Naive thymus-derived CD8-positive, alpha-beta T cell (primary cell): ENCODE data around the gene ILKAP. TPM values are rescaled to one million over a fixed set of nuclear protein-coding genes. Genes with fewer than 3 reads are reported as not detected.
A peak's percentile ranks its signal among the peaks of the same experiment; 100 is the strongest.

Experiments used
- ATAC-seq, 2 donors: fragments of 150-1000 bp; cut with Tn5 transposase in 1 of 2; sonication (Bioruptor Pico), chemical (Tn5 transposase) in 1 of 2; 1 replicate in 1 of 2; 2 replicates in 1 of 2; pipeline ENCODE4 v1.10.0; 2021; ENCODE audit warnings: mild to moderate bottlenecking in 2 of 2, moderate library complexity in 2 of 2
- POLR2A ChIA-PET: fragments of 350-600 bp; sonication (Branson Sonifier 250); formaldehyde crosslinking; loops from one replicate; lab custom pipeline; 2021; ENCODE audit warnings: antibody characterized with exemption; lab: Charles Lee
- DNase-seq, 10 donors: peaks; one replicate each; pipeline versions ENCODE4 v3.0.0 to v3.0.0-alpha.2; 2020 to 2022
- H3K27ac Mint-ChIP-seq, 10 donors: one replicate each; pipeline ENCODE4 v1.8.0; 2020 to 2022; ENCODE audit warnings: mild to moderate bottlenecking in 10 of 10, mixed read lengths in 10 of 10, moderate library complexity in 4 of 10, inconsistent platforms in 1 of 10
- H3K27me3 Mint-ChIP-seq, 5 donors: one replicate each; pipeline ENCODE4 v1.8.0; 2021 to 2022; ENCODE audit warnings: mixed read lengths in 5 of 5
- H3K36me3 Mint-ChIP-seq, 3 donors: one replicate each; pipeline ENCODE4 v1.8.0; 2020 to 2022; ENCODE audit warnings: mixed read lengths in 3 of 3, mild to moderate bottlenecking in 2 of 3, inconsistent platforms in 1 of 3
- H3K4me1 Mint-ChIP-seq, 4 donors: one replicate each; pipeline ENCODE4 v1.8.0; 2021 to 2022; ENCODE audit warnings: mixed read lengths in 4 of 4
- H3K4me3 Mint-ChIP-seq, 10 donors: one replicate each; pipeline ENCODE4 v1.8.0; 2020 to 2022; ENCODE audit warnings: mild to moderate bottlenecking in 10 of 10, mixed read lengths in 10 of 10, moderate library complexity in 6 of 10, inconsistent platforms in 1 of 10
- H3K9me3 Mint-ChIP-seq, 9 donors: one replicate each; pipeline ENCODE4 v1.8.0; 2020 to 2022; ENCODE audit warnings: mixed read lengths in 9 of 9, mild to moderate bottlenecking in 3 of 9, inconsistent platforms in 1 of 9, moderate library complexity in 1 of 9
- polyA plus RNA-seq, 3 donors: library from polyadenylated mRNA; unstranded; fragments of 300-500 nt; fragmentation: Illumina TruSeq; gene quantifications; one replicate each; pipeline ENCODE4 v1.2.3, GENCODE V29; 2021
- total RNA-seq, 8 experiments: library from RNA in 2 of 8; stranded (reverse) in 2 of 8; gene quantifications; one replicate each; pipeline ENCODE4 v1.2.3 and lab custom pipeline; 2021 to 2026

The ILKAP gene
- total and polyA plus RNA-seq, 5 experiments from 2014 or later, result 39.1 to 100 (median 42.1) TPM

DNA sequence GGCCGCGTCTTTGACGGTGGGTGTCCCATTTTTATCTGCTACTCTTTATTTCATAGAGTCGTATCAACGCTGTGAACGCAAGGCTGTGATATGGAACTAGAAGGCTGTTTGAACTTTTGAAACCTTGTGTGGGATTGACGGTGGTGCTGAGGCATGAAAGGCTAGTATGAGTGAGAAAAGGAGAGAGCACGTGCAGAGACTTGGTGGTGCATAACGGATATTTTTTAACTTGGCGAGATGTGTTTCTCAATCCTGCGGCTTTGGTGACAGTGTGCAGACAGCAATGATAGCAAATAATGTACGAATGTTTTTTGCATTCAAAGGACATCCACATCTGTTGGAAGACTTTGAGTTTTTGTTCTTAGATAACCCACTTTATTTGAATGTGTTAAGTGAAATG lies 30.1 kb upstream of the ILKAP start:
- H3K36me3 Mint-ChIP-seq, result no peaks in the 10 kb centered on the region
- H3K4me1 Mint-ChIP-seq, result peaks cover 25 to 46% (median 41%) of the 10 kb centered on the region in 4 donors
- H3K4me3 Mint-ChIP-seq, result peak overlapping the region in 9 of 10 donors; percentile 46 to 68 (median 61)
- peaks cover 0 to 2% (median 0%) of the 10 kb centered on the region in 9 donors for H3K9me3 Mint-ChIP-seq
- peaks cover 11 to 34% (median 16%) of the 10 kb centered on the region in 5 donors for H3K27me3 Mint-ChIP-seq
- ATAC-seq (no peak), DNase-seq (no peak)
- POLR2A ChIA-PET, result interaction anchor here (0.5 kb wide), 1 partner anchor 98 kb away, joined by 3 read pairs; no protein-coding TSS in a partner anchor
- peak overlapping the region in 1 of 10 donors; percentile 22 for H3K27ac Mint-ChIP-seq

DNA sequence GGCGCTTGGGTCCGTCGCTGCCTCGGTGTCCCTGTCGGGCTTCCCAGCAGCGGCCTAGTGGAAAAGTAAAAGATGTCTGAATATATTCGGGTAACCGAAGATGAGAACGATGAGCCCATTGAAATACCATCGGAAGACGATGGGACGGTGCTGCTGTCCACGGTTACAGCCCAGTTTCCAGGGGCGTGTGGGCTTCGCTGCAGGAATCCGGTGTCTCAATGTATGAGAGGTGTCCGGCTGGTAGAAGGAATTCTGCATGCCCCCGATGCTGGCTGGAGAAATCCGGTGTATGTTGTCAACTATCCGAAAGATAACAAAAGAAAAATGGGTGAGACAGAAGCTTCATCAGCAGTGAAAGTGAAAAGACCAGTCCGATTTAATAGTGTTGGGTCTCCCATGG lies 28.3 kb upstream of the ILKAP start:
- H3K27ac Mint-ChIP-seq, result peak overlapping the region in 6 of 10 donors; percentile 6 to 91 (median 44)

DNA sequence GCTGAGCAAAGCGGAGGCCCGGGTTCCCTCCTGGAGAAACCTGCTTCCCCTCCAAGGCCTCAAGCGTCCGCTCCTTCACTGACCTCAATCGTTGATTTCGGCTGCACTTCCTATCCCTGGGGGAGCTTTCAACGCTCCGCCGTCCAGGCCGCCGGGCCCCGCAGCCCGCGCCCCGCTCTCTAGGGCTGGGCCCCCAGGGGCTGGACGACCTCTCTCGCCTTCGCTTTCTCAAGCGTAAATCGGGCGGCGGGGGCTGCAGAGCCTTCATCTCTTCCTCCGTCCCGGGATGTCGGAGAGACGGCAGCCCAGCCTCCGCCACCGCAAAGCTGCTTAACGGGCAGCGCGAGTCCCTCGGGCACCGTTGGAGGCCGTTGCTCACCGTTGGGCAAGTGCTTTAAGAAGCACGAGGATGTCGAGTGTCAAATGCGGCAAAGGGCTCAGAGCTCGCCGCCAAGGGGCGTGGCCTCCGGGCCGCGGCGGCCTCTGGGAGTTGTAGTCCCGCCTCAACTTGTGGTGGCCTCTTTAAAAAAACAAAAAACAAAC lies 27.8 kb upstream of the ILKAP start:
- peaks cover 29 to 58% (median 42%) of the 10 kb centered on the region in 4 donors for H3K4me1 Mint-ChIP-seq
- H3K27ac Mint-ChIP-seq, result peak overlapping the region in 7 of 10 donors; percentile 6 to 91 (median 65)
- DNase-seq (peak; percentile 65 to 87 (median 77)), ATAC-seq (peak; percentile 91)
- H3K36me3 Mint-ChIP-seq, result peaks cover 0 to 6% (median 3%) of the 10 kb centered on the region in 3 donors
- H3K4me3 Mint-ChIP-seq, result peak overlapping the region; percentile 68 to 93 (median 90)
- peaks cover 10 to 17% (median 14%) of the 10 kb centered on the region in 5 donors for H3K27me3 Mint-ChIP-seq
- POLR2A ChIA-PET, result interaction anchor here (0.5 to 1.5 kb wide), 4 partner anchors 28 to 549 kb away, joined by 3 to 17 read pairs (median 5); partner anchors contain the start of genes ILKAP and SCLY
- H3K9me3 Mint-ChIP-seq, result peaks cover 0 to 2% (median 0%) of the 10 kb centered on the region in 9 donors

More for the DNA sequence above, 28.3 kb upstream of the ILKAP start:
- Mint-ChIP-seq H3K4me3 (peak overlapping the region; percentile 65 to 93 (median 88)), H3K9me3 (peaks cover 0 to 2% (median 0%) of the 10 kb centered on the region in 9 donors), H3K4me1 (peaks cover 29 to 58% (median 42%) of the 10 kb centered on the region in 4 donors), H3K27me3 (peaks cover 11 to 19% (median 14%) of the 10 kb centered on the region in 5 donors), H3K36me3 (peaks cover 0 to 5% (median 3%) of the 10 kb centered on the region in 3 donors)
- POLR2A ChIA-PET, result interaction anchor here (1.5 kb wide), 1 partner anchor 29 kb away, joined by 17 read pairs; the partner anchor contains the start of gene ILKAP
- ATAC-seq, result no peak
- DNase-seq, result no peak

DNA sequence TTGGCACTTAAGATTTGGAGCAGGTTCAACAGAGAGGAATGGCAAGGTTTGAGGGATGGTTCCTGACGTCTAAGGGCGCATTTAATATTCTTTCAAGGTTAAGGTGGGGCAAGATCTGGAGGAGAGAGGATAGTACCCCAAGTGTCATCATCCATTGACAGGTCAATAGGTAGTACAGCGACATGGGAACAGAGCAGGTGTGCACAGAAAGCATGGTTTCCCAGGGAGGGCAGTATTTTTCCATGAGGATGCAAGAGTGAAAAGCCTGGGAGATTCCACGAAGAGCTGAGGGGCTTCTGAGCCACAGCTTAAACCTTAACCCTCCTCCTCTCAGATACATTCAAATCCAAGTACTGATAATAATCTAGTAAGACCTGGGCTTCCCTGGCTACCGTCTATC lies 27.2 kb upstream of the ILKAP start:
- DNase-seq (no peak), ATAC-seq (no peak)
- Mint-ChIP-seq H3K4me3 (peak overlapping the region; percentile 68 to 93 (median 90)), H3K27me3 (peaks cover 4 to 10% (median 8%) of the 10 kb centered on the region in 5 donors), H3K36me3 (peaks cover 0 to 6% (median 3%) of the 10 kb centered on the region in 3 donors), H3K4me1 (peaks cover 27 to 58% (median 42%) of the 10 kb centered on the region in 4 donors), H3K27ac (peak overlapping the region in 2 of 10 donors; percentile 40 to 52), H3K9me3 (peaks cover 0 to 2% (median 0%) of the 10 kb centered on the region in 9 donors)
- POLR2A ChIA-PET, result interaction anchor here (0.7 to 1.5 kb wide), 3 partner anchors 28 to 549 kb away, joined by 3 to 17 read pairs (median 7); partner anchors contain the start of gene ILKAP

DNA sequence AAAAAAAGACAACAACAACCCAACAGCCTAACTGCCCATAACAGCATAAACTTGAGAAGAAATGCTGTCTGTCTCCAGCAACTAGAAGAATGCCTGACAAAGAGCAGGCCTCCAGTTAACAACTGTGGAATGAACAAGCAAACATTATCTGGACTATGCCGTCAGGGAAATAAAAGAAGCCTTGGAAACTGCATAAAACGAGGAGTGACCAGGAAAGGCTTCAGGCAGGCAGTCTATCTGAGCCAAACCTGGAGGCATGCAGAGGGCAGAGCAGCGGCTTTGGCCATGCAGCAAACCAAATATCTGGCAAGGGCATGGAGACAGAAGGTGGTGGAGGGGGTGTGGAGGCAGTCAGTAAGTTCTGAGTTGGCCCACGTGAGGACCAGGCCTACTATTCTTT lies 25.2 kb upstream of the ILKAP start:
- ATAC-seq (no peak), DNase-seq (no peak)
- H3K27me3 Mint-ChIP-seq, result peaks cover 0 to 2% (median 0%) of the 10 kb centered on the region in 5 donors
- H3K27ac Mint-ChIP-seq, result peak overlapping the region in 1 of 10 donors; percentile 17
- H3K4me1 Mint-ChIP-seq, result peaks cover 21 to 56% (median 33%) of the 10 kb centered on the region in 4 donors
- POLR2A ChIA-PET, result no interaction called here
- H3K9me3 Mint-ChIP-seq, result peaks cover 0 to 2% (median 0%) of the 10 kb centered on the region in 9 donors
- peak overlapping the region in 1 of 10 donors; percentile 39 for H3K4me3 Mint-ChIP-seq
- peaks cover 0 to 15% (median 3%) of the 10 kb centered on the region in 3 donors for H3K36me3 Mint-ChIP-seq

DNA sequence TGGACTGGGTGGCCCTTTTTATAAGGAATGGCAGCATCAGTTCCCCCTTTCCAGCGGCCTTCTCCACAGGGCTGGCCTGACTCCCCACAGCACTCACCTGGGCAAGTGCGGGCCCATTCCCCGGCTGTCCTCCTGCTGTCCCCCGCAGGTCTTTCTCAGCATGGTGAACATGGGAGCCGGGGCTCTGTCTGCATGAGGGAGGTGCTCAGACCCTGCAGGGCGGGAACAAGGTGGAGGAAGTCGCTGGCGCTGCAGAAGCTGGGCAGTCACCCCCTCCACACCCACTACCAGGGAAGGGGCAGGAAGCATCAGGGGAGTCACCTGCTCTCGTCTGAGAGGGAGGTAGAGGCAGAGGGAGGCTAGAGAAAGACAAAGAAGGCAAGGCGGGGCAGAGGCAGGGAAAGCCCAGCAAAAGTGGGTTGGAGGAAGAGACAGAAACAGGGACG lies 24.1 kb upstream of the ILKAP start:
- DNase-seq (no peak), ATAC-seq (no peak)
- Mint-ChIP-seq H3K27ac (peak overlapping the region in 2 of 10 donors; percentile 53 to 73), H3K9me3 (peaks cover 0 to 2% (median 0%) of the 10 kb centered on the region in 9 donors), H3K4me3 (peak overlapping the region in 1 of 10 donors; percentile 15), H3K4me1 (peaks cover 19 to 50% (median 32%) of the 10 kb centered on the region in 4 donors), H3K36me3 (peaks cover 0 to 15% (median 3%) of the 10 kb centered on the region in 3 donors), H3K27me3 (peaks cover 0 to 2% (median 0%) of the 10 kb centered on the region in 5 donors)
- POLR2A ChIA-PET, result no interaction called here

DNA sequence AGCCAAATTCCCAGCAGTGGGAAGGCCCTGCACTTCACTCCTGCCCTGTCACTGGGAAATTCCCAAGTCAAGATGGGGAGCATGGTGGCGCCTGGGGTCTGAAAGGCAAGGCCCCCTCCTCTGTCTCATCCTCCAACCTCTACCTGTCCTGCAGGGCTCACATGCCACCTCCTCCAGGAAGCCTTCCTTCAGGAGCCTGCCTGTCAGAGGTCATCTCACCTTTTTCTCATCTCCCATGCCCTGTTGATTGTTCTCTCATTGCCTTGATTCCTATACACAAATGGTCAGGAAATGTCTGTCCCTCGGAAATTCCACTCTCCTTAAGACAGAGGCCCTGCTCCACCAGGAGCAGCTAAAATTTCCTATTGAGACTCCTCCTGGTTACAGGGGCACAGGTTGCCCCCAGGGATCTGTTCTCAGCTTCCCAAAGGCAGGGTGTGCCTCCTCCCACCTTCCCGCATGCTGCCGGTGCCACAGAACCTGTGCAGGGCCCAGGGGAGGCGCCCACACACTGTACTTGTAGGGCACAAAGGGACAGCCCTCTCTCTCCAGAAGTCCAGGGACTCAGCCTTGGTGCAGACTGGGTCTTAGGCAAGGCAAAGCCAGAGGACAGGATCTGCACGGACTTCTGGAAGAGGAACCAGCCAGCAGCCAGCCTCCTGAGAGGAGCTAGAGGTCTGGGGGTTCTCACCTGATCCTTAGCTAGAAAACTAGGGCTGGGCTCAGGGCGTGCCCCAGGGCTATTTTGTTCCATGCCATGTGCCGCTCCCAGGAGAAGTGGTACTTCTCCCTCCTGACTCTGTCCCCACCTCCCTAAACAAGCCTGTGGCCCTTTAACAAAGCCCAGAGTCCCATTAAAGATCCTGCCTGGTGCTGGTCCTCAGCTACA lies 23.4 kb upstream of the ILKAP start:
- Mint-ChIP-seq H3K27me3 (no peaks in the 10 kb centered on the region), H3K9me3 (peaks cover 0 to under 1% (median 0%) of the 10 kb centered on the region in 9 donors), H3K27ac (no peak overlapping the region), H3K4me3 (no peak overlapping the region), H3K36me3 (peaks cover 0 to 15% (median 3%) of the 10 kb centered on the region in 3 donors), H3K4me1 (peaks cover 17 to 43% (median 28%) of the 10 kb centered on the region in 4 donors)
- POLR2A ChIA-PET, result no interaction called here
- ATAC-seq (no peak), DNase-seq (no peak)

DNA sequence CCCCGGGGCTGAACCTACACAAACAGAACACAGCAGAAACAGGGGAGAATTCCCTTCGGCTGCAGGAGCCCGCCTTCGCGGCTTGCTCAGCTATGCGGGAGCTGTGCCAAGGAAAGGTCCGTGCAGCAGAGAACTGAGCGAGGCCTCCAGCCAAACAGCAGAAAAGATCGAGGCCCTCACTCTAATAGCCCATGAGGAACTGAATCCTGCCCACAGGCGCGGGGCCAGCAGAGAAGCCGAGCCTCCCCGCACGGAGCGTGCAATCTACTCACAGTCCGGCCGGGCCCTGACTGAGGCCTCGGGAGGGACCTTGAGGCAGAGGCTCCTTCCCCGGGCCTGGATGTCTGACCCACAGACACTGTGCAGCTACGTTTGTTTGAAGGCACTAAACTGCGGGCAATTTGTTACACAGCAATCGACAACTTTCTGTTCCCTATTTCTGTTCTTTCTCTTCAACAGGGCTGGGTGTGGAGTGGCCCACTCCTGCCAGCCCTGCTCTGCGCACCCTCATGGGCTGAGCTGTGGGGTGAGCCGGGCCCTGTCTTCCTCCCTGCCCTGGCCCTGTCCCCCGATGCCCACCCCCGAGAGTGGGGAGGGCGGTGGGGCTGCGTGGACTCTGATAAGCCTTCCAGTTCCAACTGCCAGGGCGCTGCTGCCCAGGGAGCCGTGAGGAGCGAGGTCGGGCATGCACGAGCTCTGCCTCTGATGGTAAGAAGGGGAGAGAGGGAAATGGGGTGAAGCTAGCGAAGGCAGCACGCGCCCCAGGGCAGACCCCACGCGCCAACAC lies 22.6 kb upstream of the ILKAP start:
- Mint-ChIP-seq H3K4me1 (peaks cover 13 to 35% (median 21%) of the 10 kb centered on the region in 4 donors), H3K9me3 (no peaks in the 10 kb centered on the region), H3K4me3 (no peak overlapping the region), H3K27me3 (no peaks in the 10 kb centered on the region), H3K36me3 (peaks cover 0 to 15% (median 3%) of the 10 kb centered on the region in 3 donors), H3K27ac (no peak overlapping the region)
- DNase-seq, result no peak
- POLR2A ChIA-PET, result no interaction called here
- no peak for ATAC-seq

DNA sequence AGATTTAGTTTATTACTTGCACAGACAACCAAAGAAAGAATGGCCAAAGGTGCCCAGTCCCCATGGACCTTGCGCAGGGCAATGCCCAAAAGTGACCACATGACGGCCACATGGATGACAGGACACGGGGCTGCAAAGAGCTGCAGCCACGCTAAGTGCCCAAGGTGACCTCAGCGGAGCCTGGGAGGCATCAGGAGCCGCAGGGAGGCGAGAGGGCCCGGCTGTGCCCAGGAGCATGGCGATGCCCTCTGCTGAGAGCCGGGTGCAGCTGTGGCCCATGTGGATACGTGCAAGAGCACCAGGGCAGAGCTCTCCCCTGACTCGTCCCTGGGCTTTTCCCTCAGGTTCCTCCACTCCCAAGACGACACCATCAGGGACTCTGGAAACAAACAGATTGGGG lies 21.6 kb upstream of the ILKAP start:
- Mint-ChIP-seq H3K4me3 (no peak overlapping the region), H3K27me3 (no peaks in the 10 kb centered on the region), H3K9me3 (no peaks in the 10 kb centered on the region), H3K4me1 (peaks cover 8 to 25% (median 12%) of the 10 kb centered on the region in 4 donors), H3K27ac (no peak overlapping the region), H3K36me3 (peaks cover 0 to 15% (median 3%) of the 10 kb centered on the region in 3 donors)
- POLR2A ChIA-PET, result no interaction called here
- no peak for ATAC-seq
- DNase-seq, result no peak

DNA sequence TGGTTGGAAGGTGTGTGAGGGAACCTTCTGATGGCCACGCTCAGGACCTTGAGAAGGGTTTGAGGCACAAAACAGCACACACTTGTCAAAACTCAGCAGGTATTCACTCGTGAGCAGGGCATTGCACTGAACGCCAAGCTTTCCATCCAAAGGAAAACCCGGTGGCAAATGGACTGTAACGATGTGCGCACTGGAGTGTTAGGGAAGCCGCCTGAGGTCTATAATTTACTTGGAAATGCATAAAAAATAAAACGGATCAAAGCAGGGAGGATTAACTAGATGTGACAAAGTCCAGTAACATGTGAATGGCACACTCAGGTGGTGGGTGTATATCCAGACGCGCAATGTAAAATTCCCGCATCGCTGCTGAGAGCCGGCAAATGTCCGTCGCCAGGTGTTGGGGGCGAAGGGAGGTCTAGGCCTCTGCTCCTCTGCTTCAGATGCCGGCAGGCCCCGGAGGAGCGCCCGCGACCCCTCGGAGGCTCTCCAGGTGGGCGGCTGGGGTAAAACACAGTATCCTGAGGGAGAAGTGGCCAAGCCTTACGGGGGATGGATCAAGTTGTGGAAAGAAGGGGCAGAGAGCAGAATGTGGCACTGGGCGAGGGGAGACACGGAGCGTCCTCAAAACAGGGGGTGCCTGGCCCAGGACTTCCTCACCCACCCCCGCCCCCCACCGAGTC lies 21.0 kb upstream of the ILKAP start:
- Mint-ChIP-seq H3K36me3 (peaks cover 0 to 15% (median 3%) of the 10 kb centered on the region in 3 donors), H3K4me3 (no peak overlapping the region), H3K4me1 (peaks cover 6 to 20% (median 9%) of the 10 kb centered on the region in 4 donors), H3K9me3 (no peaks in the 10 kb centered on the region), H3K27me3 (no peaks in the 10 kb centered on the region), H3K27ac (no peak overlapping the region)
- POLR2A ChIA-PET, result no interaction called here
- DNase-seq, result no peak
- ATAC-seq, result no peak

DNA sequence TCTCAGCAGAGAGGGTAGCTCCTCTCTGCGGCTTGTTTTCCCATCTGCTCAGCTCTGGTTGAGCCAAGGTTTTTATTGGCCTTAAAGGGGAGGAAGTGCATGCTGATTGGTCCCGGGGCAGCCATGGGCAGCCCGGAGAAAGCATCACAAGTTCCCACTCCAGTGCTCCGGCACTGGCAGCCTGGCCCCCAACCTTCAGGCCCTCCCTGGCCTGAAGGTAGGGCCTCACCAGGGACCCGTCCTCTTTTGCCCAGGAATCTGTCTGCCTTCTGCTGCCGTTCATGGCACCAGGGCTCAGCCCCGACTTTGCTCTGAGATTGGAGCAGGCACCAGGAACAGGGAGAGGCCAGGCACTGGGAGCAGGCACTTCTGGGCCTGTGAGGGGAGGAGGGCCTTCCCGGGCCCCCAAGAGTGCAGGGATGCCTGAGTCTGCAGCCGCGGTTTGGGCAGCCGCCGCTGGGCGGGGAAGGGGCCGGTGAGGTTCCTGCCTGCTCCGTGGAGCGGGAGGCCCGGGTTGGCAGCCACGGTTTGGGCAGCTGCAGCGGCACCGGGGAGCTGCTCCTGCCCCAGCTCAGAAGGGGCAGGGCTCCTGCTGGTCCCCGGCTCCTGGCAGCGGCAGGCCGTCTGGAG lies 17.5 kb upstream of the ILKAP start:
- DNase-seq, result no peak
- H3K27ac Mint-ChIP-seq, result peak overlapping the region in 1 of 10 donors; percentile 59
- peaks cover 0 to 10% (median 0%) of the 10 kb centered on the region in 3 donors for H3K36me3 Mint-ChIP-seq
- no peaks in the 10 kb centered on the region for H3K9me3 Mint-ChIP-seq
- peaks cover 0 to 4% (median 0%) of the 10 kb centered on the region in 5 donors for H3K27me3 Mint-ChIP-seq
- peak in 1 of 2 donors; percentile 89 for ATAC-seq
- peak overlapping the region in 4 of 10 donors; percentile 38 to 58 (median 50) for H3K4me3 Mint-ChIP-seq
- no peaks in the 10 kb centered on the region for H3K4me1 Mint-ChIP-seq
- POLR2A ChIA-PET, result interaction anchor here (0.7 kb wide), 1 partner anchor 1683 kb away, joined by 3 read pairs; no protein-coding TSS in a partner anchor
